ENCODE data around the gene ZFYVE27. TPM values are rescaled to one million over a fixed set of nuclear protein-coding genes. Genes with fewer than 3 reads are reported as not detected.

Gene ZFYVE27
- total RNA-seq, 1 donor from 2014 or later, result 26.9 TPM

DNA sequence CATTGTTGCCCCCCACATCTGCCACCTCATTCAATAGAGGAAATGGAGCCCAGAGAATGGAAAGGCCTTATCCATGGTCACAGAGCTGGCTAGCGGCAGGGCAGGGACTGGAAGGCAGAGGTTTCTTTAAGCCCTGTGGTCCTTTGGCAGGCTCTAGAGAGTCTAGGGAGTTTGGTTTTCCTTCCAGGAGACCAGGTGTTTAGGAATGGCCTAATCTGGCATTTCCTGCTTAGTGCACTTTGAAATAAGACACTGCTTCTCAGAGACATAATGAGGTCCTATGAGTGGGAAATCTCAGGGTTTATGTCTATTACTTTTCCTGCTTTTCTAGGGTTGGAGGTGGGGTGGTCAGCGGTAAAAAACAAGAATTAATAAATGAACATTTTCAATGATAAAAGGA, 17.3 kb upstream of the ZFYVE27 start:
- Mint-ChIP-seq H3K27me3 (ENCODE audit: low read depth) (peaks cover 4% of the 10 kb centered on the region), H3K27ac (ENCODE audit: unreplicated experiment) (no peak overlapping the region), H3K9me3 (no peaks in the 10 kb centered on the region), H3K4me3 (no peak overlapping the region), H3K4me1 (peaks cover 49% of the 10 kb centered on the region), H3K36me3 (ENCODE audit: low read depth) (peaks cover 3% of the 10 kb centered on the region)
- TF ChIP-seq, protein P1, sequence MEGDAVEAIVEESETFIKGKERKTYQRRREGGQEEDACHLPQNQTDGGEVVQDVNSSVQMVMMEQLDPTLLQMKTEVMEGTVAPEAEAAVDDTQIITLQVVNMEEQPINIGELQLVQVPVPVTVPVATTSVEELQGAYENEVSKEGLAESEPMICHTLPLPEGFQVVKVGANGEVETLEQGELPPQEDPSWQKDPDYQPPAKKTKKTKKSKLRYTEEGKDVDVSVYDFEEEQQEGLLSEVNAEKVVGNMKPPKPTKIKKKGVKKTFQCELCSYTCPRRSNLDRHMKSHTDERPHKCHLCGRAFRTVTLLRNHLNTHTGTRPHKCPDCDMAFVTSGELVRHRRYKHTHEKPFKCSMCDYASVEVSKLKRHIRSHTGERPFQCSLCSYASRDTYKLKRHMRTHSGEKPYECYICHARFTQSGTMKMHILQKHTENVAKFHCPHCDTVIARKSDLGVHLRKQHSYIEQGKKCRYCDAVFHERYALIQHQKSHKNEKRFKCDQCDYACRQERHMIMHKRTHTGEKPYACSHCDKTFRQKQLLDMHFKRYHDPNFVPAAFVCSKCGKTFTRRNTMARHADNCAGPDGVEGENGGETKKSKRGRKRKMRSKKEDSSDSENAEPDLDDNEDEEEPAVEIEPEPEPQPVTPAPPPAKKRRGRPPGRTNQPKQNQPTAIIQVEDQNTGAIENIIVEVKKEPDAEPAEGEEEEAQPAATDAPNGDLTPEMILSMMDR (conservative IDR thresholded peaks at IDR 0.05), result no peak
- no peak for DNase-seq (ENCODE audit: low read depth, low spot score)

DNA sequence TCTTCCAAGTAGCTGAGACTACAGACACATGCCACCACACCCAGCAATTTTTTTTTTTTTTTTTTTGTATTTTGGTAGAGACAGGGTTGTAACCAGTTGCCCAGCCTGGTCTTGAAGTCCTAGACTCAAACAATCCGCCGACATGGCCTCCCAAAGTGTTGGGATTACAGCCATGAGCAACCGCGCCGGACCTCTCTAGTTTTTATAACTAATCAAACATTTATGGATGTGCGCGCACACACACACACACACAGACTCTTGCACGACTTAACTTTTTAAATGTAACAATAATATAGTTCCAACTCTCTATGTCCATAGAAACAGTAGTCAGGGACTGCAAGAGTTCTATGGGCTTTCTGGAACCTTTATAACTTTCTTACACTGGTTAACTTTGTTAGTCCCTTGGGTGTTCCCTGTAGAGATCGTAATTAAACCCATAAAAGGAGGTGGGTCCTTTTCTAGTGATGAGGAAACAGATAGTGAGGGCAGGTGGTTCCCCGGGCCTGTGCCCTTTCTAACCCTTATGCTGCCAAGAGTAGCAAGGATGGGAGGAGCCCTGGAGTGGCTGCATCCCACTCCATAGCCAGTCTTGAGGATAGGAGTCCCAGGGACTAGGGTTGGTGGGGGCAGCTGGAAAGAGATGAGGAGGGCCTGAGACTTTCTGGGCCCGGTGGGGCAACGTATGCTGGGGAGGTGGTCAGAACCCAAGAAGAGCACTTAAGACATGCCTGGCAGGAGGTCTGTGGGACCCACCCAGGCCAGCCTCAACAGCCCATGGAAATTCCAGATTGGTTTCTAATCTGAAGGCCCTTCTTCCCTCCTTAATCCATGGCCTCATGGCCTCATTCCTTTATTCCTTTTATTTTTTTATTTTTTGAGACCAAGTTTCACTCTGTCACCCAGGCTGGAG, 14.8 kb upstream of the ZFYVE27 start:
- no peak for DNase-seq (ENCODE audit: low read depth, low spot score)
- no peaks in the 10 kb centered on the region for H3K27me3 Mint-ChIP-seq (ENCODE audit: low read depth)
- H3K27ac Mint-ChIP-seq (ENCODE audit: unreplicated experiment), result no peak overlapping the region
- H3K4me3 Mint-ChIP-seq, result no peak overlapping the region
- H3K9me3 Mint-ChIP-seq, result no peaks in the 10 kb centered on the region
- H3K4me1 Mint-ChIP-seq, result peaks cover 35% of the 10 kb centered on the region
- TF ChIP-seq, protein P1 (conservative IDR thresholded peaks at IDR 0.05), result no peak
- H3K36me3 Mint-ChIP-seq (ENCODE audit: low read depth), result peaks cover 3% of the 10 kb centered on the region

DNA sequence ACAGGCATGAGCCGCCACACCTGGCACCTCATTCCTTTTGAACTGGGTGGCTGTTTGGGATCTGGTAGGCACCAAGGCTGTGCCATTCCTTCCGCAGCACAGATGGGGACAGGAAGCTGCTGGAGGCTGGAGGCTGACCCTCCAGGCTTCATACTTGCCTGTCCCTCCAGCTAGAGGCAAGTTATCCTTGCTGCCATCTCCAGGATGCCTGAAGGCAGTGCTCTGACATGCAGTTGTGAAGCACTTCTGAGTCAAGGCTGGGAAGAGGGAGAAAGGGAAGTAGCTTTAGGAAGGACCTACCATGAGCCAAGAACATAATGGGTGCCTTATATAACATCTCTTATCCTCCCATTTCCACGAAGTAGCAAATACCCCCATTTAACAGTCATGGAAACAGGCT, 13.9 kb upstream of the ZFYVE27 start:
- no peak overlapping the region for H3K27ac Mint-ChIP-seq (ENCODE audit: unreplicated experiment)
- no peaks in the 10 kb centered on the region for H3K27me3 Mint-ChIP-seq (ENCODE audit: low read depth)
- TF ChIP-seq, protein P1 (conservative IDR thresholded peaks at IDR 0.05), result no peak
- no peaks in the 10 kb centered on the region for H3K9me3 Mint-ChIP-seq
- peaks cover 1% of the 10 kb centered on the region for H3K36me3 Mint-ChIP-seq (ENCODE audit: low read depth)
- H3K4me3 Mint-ChIP-seq, result no peak overlapping the region
- peaks cover 26% of the 10 kb centered on the region for H3K4me1 Mint-ChIP-seq
- no peak for DNase-seq (ENCODE audit: low read depth, low spot score)

DNA sequence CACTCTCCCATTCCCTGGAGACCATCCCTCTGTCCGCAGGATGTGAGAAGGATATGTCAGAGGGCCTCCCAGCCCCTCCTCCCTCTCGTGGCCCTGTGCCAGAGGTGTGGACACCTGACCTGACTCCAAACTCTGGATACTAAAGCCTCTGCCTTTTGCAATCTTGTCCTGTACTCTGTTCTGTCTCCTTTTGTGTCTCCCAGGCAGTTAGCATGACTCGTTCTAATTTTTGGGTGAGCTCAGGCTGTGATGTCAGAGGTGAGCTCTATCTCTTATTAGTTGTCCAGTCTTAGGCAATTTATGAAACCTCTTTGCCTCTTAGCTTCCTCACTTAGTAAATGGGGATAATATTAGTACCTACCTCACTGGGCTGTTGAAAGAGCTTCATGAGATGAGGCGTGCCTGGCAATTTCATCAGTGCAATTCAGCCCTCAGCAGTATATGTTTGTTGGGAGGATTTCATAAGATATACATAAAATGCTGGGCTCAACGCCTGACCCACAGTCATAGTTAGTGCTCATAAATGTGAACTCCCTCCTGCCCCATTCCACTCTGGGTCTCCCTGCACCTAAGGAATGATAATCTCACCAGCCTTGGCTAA, 12.5 kb upstream of the ZFYVE27 start:
- Mint-ChIP-seq H3K9me3 (no peaks in the 10 kb centered on the region), H3K27me3 (ENCODE audit: low read depth) (no peaks in the 10 kb centered on the region), H3K27ac (ENCODE audit: unreplicated experiment) (no peak overlapping the region), H3K4me1 (peaks cover 11% of the 10 kb centered on the region), H3K4me3 (no peak overlapping the region), H3K36me3 (ENCODE audit: low read depth) (no peaks in the 10 kb centered on the region)
- no peak for DNase-seq (ENCODE audit: low read depth, low spot score)
- TF ChIP-seq, protein P1 (conservative IDR thresholded peaks at IDR 0.05), result no peak

DNA sequence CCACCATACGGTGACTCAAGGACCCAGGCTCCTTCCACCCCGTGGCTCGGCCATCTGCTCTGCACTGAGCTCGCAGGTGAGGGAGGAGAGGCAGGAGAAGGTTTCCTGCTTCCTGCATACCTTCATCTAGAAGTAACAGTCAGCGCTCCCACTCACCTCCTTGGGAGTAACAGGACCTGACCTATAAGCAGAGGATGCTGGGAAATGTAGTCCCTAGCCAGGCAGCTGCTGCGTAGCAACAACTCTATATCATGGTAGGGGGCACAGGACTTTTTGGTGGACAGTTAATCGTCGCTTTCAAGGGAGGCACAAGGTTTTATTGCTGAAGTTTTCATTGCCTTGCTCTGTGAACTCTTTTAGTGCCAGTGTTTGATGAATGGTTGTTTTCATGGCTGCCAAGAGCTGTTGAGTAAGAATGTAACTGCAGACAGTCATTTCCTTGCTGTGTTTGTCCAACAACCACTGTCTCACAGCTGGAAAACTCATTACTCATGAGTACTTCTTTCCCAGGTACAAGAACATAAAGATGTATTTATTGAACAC, 10.2 kb upstream of the ZFYVE27 start:
- no peak overlapping the region for H3K4me3 Mint-ChIP-seq
- no peaks in the 10 kb centered on the region for H3K36me3 Mint-ChIP-seq (ENCODE audit: low read depth)
- H3K27ac Mint-ChIP-seq (ENCODE audit: unreplicated experiment), result no peak overlapping the region
- no peaks in the 10 kb centered on the region for H3K9me3 Mint-ChIP-seq
- no peak for DNase-seq (ENCODE audit: low read depth, low spot score)
- TF ChIP-seq, protein P1 (conservative IDR thresholded peaks at IDR 0.05), result no peak
- no peaks in the 10 kb centered on the region for H3K27me3 Mint-ChIP-seq (ENCODE audit: low read depth)
- H3K4me1 Mint-ChIP-seq, result peaks cover 9% of the 10 kb centered on the region

Measured in neural crest cell (in vitro differentiated cells).